Choroid plexus epithelial cell (primary cell): ENCODE results near the gene KIAA1217.
A peak's percentile ranks its signal among the peaks of the same experiment; 100 is the strongest.
"Not testable (repeated sequence)": the region's sequence is repeated elsewhere in the genome, so short reads cannot be mapped to it uniquely, and the experiment has no call there.

Source experiments
- DNase-seq: peaks from one replicate; pipeline ENCODE4 v3.0.0-alpha.2; 2010; ENCODE audit warnings: low read depth
- H3K4me3 ChIP-seq: 2 replicates; pipeline ENCODE4 v1.5.1; 2011; ENCODE audit warnings: low read depth, mild to moderate bottlenecking, control low read depth, low read length, moderate library complexity
- CTCF ChIP-seq: conservative IDR thresholded peaks from 2 replicates; pipeline ENCODE4 v1.5.1; 2011; ENCODE audit warnings: low read depth, mild to moderate bottlenecking, control low read depth, inconsistent platforms, low read length, moderate library complexity

KIAA1217 gene

GRCh38 chr10:24350070-24350921 is 141.4 kb downstream of the KIAA1217 start:
- peak; percentile 93 for DNase-seq
- TF ChIP-seq CTCF: no peak

GRCh38 chr10:24350922-24351225 is 141.9 kb downstream of the KIAA1217 start:
- peak; percentile 72 for DNase-seq
- not testable (repeated sequence) for H3K4me3 ChIP-seq

More at GRCh38 chr10:24350070-24350921, 141.4 kb downstream of the KIAA1217 start:
- no peak overlapping the region for H3K4me3 ChIP-seq

GRCh38 chr10:24351961-24352360 is 143.0 kb downstream of the KIAA1217 start:
- DNase-seq: peak; percentile 46
- no peak for TF ChIP-seq CTCF
- H3K4me3 ChIP-seq: no peak overlapping the region

GRCh38 chr10:24352399-24352798 is 143.5 kb downstream of the KIAA1217 start:
- TF ChIP-seq CTCF: no peak
- no peak overlapping the region for H3K4me3 ChIP-seq
- DNase-seq: no peak

- DNase-seq: no peak
- H3K4me3 ChIP-seq: no peak overlapping the region
- no peak for TF ChIP-seq CTCF
Measured at GRCh38 chr10:24353319-24353718, 144.4 kb downstream of the KIAA1217 start.

GRCh38 chr10:24355056-24355688 is 146.2 kb downstream of the KIAA1217 start:
- DNase-seq: no peak
- no peak for TF ChIP-seq CTCF
- no peak overlapping the region for H3K4me3 ChIP-seq

GRCh38 chr10:24357344-24358004 is 148.5 kb downstream of the KIAA1217 start:
- TF ChIP-seq CTCF: no peak
- H3K4me3 ChIP-seq: no peak overlapping the region
- DNase-seq: peak; percentile 43
